Calu3 (cell line): Measurements from ENCODE around the gene BAIAP3. TPM values are rescaled to one million over a fixed set of nuclear protein-coding genes. Genes with fewer than 3 reads are reported as not detected.

ENCODE experiments used
- BruUV-seq: library from RNA; stranded (reverse); fragments of 400-500 nt; replicated peaks from 2 replicates; lab custom pipeline; 2021; lab: Mats Ljungman, UMichigan
- CTCF ChIA-PET: fragments of 300-600 bp; sonication (Branson Sonifier 250); formaldehyde crosslinking; loops from one replicate; lab custom pipeline; 2022; ENCODE audit warnings: antibody characterized with exemption; lab: Charles Lee
- DNase-seq: peaks from one replicate; pipeline ENCODE4 v3.0.0; 2022
- H3K27ac Mint-ChIP-seq: one replicate; pipeline ENCODE4 v1.8.0; 2022; ENCODE audit warnings: mixed read lengths; ENCODE audit not compliant: unreplicated experiment
- H3K27me3 Mint-ChIP-seq: one replicate; pipeline ENCODE4 v1.8.0; 2022; ENCODE audit warnings: mixed read lengths; ENCODE audit not compliant: unreplicated experiment
- H3K36me3 Mint-ChIP-seq: one replicate; pipeline ENCODE4 v1.8.0; 2022; ENCODE audit warnings: mild to moderate bottlenecking, moderate library complexity, mixed read lengths; ENCODE audit not compliant: insufficient read depth, unreplicated experiment
- H3K4me1 Mint-ChIP-seq: one replicate; pipeline ENCODE4 v1.8.0; 2022; ENCODE audit warnings: mild to moderate bottlenecking, low read depth, mixed read lengths; ENCODE audit not compliant: unreplicated experiment
- H3K4me3 Mint-ChIP-seq: one replicate; pipeline ENCODE4 v1.8.0; 2022; ENCODE audit warnings: mild to moderate bottlenecking, low read depth, moderate library complexity, mixed read lengths; ENCODE audit not compliant: unreplicated experiment
- H3K9me3 Mint-ChIP-seq: one replicate; pipeline ENCODE4 v1.8.0; 2022; ENCODE audit warnings: low read depth, mixed read lengths; ENCODE audit not compliant: unreplicated experiment
- CTCF ChIP-seq: fragments of 200-600 bp; IDR thresholded peaks from one replicate; pipeline ENCODE4 v1.8.0; 2022; ENCODE audit warnings: antibody characterized with exemption; ENCODE audit not compliant: unreplicated experiment
- intact Hi-C: fragments of 100-400 bp; cut with micrococcal nuclease; formaldehyde crosslinking; loops from one replicate; pipeline ENCODE4 v1.10.0; 2022; ENCODE audit not compliant: unreplicated experiment
- total RNA-seq: library from RNA; stranded (reverse); gene quantifications from 2 replicates; pipeline ENCODE4 v1.2.3, GENCODE V29; 2022

BAIAP3 gene
- total RNA-seq, 1 experiment from 2014 or later, result 2.4 TPM

GRCh38 chr16:1287982-1288670 lies 45.3 kb upstream of the BAIAP3 start:
- H3K4me3 Mint-ChIP-seq, result no peak overlapping the region
- no peaks in the 10 kb centered on the region for H3K36me3 Mint-ChIP-seq
- CTCF ChIA-PET, result interaction anchor here (0.8 kb wide), 1 partner anchor 311 kb away, joined by 3 read pairs; no protein-coding TSS in a partner anchor
- peaks cover 11% of the 10 kb centered on the region for H3K4me1 Mint-ChIP-seq
- H3K27ac Mint-ChIP-seq, result no peak overlapping the region
- no TSS peak for BruUV-seq
- H3K9me3 Mint-ChIP-seq, result no peaks in the 10 kb centered on the region
- DNase-seq, result no peak
- peaks cover 87% of the 10 kb centered on the region for H3K27me3 Mint-ChIP-seq
- intact Hi-C loops, result no loop called here
- no peak for TF ChIP-seq CTCF

DNA sequence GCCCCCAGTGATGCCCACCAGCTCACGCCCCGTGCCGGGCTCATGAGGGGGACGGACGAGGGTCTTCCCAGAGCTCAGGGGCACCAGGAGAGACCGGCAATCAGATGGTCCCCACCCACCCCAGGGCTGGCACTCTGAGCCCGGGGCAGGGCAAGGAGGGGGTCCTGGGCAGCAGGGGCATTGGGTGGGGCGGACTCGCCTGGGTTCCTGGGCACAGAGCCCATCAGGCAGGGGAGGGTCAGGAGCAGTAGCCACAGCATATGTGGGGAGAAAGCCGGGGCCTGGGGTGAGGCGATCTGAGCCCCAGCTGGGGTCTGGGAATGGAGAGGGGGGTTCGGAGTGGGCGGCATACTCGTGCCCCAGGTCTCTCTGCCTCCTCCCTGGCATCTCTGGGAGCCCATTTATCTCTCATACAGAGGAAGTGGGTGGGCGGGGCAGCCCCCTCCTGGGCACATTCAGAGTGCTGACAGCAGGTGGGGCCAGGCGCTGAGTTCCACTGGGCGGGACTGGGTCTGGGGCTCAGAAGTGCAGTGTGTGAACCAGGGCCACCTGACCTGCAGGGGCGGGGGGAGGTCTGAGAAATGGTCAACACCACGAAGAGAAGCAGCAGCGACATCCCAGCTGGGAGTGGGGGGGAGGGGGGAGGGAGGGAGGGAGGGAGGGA lies 44.5 kb upstream of the BAIAP3 start:
- peaks cover 16% of the 10 kb centered on the region for H3K4me1 Mint-ChIP-seq
- H3K27ac Mint-ChIP-seq, result no peak overlapping the region
- no peaks in the 10 kb centered on the region for H3K9me3 Mint-ChIP-seq
- BruUV-seq, result no TSS peak
- DNase-seq, result no peak
- intact Hi-C loops, result no loop called here
- H3K27me3 Mint-ChIP-seq, result peaks cover 78% of the 10 kb centered on the region
- H3K36me3 Mint-ChIP-seq, result peaks cover 2% of the 10 kb centered on the region
- CTCF ChIA-PET, result no interaction called here
- no peak overlapping the region for H3K4me3 Mint-ChIP-seq
- TF ChIP-seq CTCF, result no peak

DNA sequence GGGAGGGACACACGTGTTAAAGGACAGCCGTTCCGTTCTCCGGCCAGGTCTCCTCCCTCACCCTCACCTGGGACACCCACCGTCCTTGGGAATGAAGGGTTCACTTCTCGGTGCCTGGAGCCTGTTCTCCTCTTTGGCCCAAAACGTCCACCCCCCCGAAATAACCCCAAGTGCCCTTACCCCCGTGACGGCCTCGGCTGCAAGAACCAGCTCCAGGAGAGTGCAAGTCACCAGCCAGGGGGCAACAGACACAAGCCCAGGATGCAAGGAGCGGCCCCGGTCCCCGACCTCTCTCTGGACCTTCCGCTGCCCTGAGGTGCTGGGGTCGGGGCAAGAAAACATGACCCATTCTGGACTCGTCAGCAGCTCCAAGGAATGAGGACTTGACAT lies 44.0 kb upstream of the BAIAP3 start:
- Mint-ChIP-seq H3K9me3 (no peaks in the 10 kb centered on the region), H3K27ac (no peak overlapping the region), H3K4me3 (no peak overlapping the region), H3K27me3 (peaks cover 73% of the 10 kb centered on the region), H3K36me3 (peaks cover 5% of the 10 kb centered on the region), H3K4me1 (peaks cover 21% of the 10 kb centered on the region)
- TF ChIP-seq CTCF, result no peak
- BruUV-seq, result no TSS peak
- no peak for DNase-seq
- CTCF ChIA-PET, result interaction anchor here (0.6 kb wide), 1 partner anchor 108 kb away, joined by 5 read pairs; no protein-coding TSS in a partner anchor
- intact Hi-C loops, result no loop called here

- Mint-ChIP-seq H3K27me3 (peaks cover 67% of the 10 kb centered on the region), H3K4me3 (no peak overlapping the region), H3K27ac (no peak overlapping the region), H3K4me1 (peaks cover 21% of the 10 kb centered on the region), H3K9me3 (no peaks in the 10 kb centered on the region), H3K36me3 (peaks cover 5% of the 10 kb centered on the region)
- no peak for DNase-seq
- TF ChIP-seq CTCF, result no peak
- CTCF ChIA-PET, result interaction anchor here (0.6 kb wide), 1 partner anchor 108 kb away, joined by 5 read pairs; no protein-coding TSS in a partner anchor
- BruUV-seq, result no TSS peak
- intact Hi-C loops, result no loop called here
Measured at GRCh38 chr16:1290063-1290501, 43.4 kb upstream of the BAIAP3 start.
